ENCODE results near the gene AMY1C.

AMY1C gene

DNA sequence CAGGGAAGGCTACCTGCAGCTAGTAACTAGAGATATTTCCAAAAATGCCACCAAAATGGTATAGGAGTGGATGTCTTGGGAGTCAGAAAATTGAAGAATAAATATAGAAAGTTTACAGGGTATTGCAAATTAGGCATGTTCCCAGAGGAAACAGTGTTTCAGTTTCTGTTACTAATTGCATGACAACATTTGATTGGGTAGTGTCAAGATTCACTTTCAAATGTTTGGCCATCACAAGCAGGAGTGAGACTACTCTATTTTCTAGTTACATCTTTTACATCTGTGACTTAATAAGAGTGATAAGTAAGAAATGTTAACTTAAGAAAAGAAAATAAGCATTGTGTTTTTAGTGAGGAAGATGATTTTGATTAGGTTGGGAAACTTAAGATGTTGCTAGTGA, 30.2 kb downstream of the AMY1C start:
- no peak overlapping the region for H3K4me3 ChIP-seq (ENCODE audit: low read length)
- H3K27ac ChIP-seq (ENCODE audit: low read length), result no peak overlapping the region
- H3K4me1 ChIP-seq (ENCODE audit: control insufficient read depth, low read depth, low read length), result no peaks in the 10 kb centered on the region
- H3K9me3 ChIP-seq (ENCODE audit: control insufficient read depth, low read depth, low read length), result no peaks in the 10 kb centered on the region
- no peak overlapping the region for H3K9ac ChIP-seq (ENCODE audit: low read length)
- H3K27me3 ChIP-seq (ENCODE audit: control insufficient read depth, insufficient read depth, low read length), result no peaks in the 10 kb centered on the region
- no peaks in the 10 kb centered on the region for H3K36me3 ChIP-seq (ENCODE audit: control insufficient read depth, low read depth, low read length)

- H3K4me3 ChIP-seq (ENCODE audit: low read length), result no peak overlapping the region
- H3K27me3 ChIP-seq (ENCODE audit: control insufficient read depth, insufficient read depth, low read length), result no peaks in the 10 kb centered on the region
- H3K9me3 ChIP-seq (ENCODE audit: control insufficient read depth, low read depth, low read length), result no peaks in the 10 kb centered on the region
- no peaks in the 10 kb centered on the region for H3K4me1 ChIP-seq (ENCODE audit: control insufficient read depth, low read depth, low read length)
- H3K36me3 ChIP-seq (ENCODE audit: control insufficient read depth, low read depth, low read length), result no peaks in the 10 kb centered on the region
- H3K27ac ChIP-seq (ENCODE audit: low read length), result no peak overlapping the region
- no peak overlapping the region for H3K9ac ChIP-seq (ENCODE audit: low read length)
Measured at GRCh38 chr1:103783944-103784377, 34.3 kb downstream of the AMY1C start.

DNA sequence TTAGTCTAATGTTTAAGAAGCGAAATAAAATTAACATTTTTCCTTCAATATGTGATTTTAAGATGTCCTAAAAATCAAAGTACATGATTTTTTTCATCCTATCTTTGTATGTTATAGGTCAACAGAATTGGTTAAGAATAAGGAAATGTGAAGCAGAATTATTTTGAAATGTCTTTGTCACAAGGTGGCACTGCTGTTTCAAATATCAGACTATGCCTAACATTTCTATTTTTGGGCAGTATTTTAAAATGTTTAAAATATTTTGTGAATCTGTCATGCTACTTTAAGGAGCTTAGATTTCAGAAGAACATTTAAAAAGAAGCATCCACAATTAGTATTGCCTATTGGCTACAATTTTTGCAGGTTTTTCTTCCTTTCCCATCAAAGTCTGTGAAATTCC, 38.7 kb downstream of the AMY1C start:
- no peaks in the 10 kb centered on the region for H3K9me3 ChIP-seq (ENCODE audit: control insufficient read depth, low read depth, low read length)
- no peak overlapping the region for H3K27ac ChIP-seq (ENCODE audit: low read length)
- H3K4me1 ChIP-seq (ENCODE audit: control insufficient read depth, low read depth, low read length), result no peaks in the 10 kb centered on the region
- H3K27me3 ChIP-seq (ENCODE audit: control insufficient read depth, insufficient read depth, low read length), result no peaks in the 10 kb centered on the region
- no peak overlapping the region for H3K4me3 ChIP-seq (ENCODE audit: low read length)
- no peak overlapping the region for H3K9ac ChIP-seq (ENCODE audit: low read length)
- no peaks in the 10 kb centered on the region for H3K36me3 ChIP-seq (ENCODE audit: control insufficient read depth, low read depth, low read length)

DNA sequence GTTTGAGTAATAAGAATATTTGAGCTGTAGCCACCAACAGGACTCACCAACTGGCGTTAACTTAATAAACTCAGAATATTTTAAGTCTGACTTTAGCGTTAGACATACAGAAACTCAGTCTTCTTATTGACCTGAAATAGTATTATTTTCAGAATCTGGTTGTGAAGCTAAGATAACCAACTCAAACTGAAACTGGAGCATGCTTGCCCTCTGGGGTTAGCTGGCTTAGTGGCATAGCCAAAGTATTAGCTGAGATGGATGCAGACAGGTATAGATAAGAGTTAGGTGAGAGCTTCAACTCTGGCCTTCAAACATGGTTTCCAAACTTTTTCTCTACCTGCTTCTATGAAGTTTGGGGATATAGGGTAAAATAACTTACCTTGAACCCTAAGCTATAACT, 40.5 kb downstream of the AMY1C start:
- no peak overlapping the region for H3K27ac ChIP-seq (ENCODE audit: low read length)
- no peak overlapping the region for H3K9ac ChIP-seq (ENCODE audit: low read length)
- H3K4me3 ChIP-seq (ENCODE audit: low read length), result no peak overlapping the region
- no peaks in the 10 kb centered on the region for H3K36me3 ChIP-seq (ENCODE audit: control insufficient read depth, low read depth, low read length)
- H3K27me3 ChIP-seq (ENCODE audit: control insufficient read depth, insufficient read depth, low read length), result no peaks in the 10 kb centered on the region
- no peaks in the 10 kb centered on the region for H3K9me3 ChIP-seq (ENCODE audit: control insufficient read depth, low read depth, low read length)
- no peaks in the 10 kb centered on the region for H3K4me1 ChIP-seq (ENCODE audit: control insufficient read depth, low read depth, low read length)

All from iPS-18a (cell line).